Urinary bladder (tissue), 4 donors: ENCODE results near the gene CCDC9B. TPM values are rescaled to one million over a fixed set of nuclear protein-coding genes. Genes with fewer than 3 reads are reported as not detected.

Experiments used
- DNase-seq: peaks from one replicate; pipeline ENCODE4 v3.0.0-alpha.2; 2015; ENCODE audit errors: extremely low spot score
- H3K27ac ChIP-seq: one replicate; pipeline ENCODE4 v1.5.1; 2013; ENCODE audit warnings: low read depth, mild to moderate bottlenecking, moderate library complexity
- H3K36me3 ChIP-seq: one replicate; pipeline ENCODE4 v1.6.1; 2013; ENCODE audit warnings: mild to moderate bottlenecking, moderate library complexity; ENCODE audit not compliant: insufficient read depth
- H3K4me1 ChIP-seq: one replicate; pipeline ENCODE4 v1.6.1; 2013; ENCODE audit warnings: mild to moderate bottlenecking, moderate library complexity; ENCODE audit not compliant: insufficient read depth
- H3K4me3 ChIP-seq: one replicate; pipeline ENCODE4 v1.5.1; 2013; ENCODE audit warnings: low read depth, low read length
- WGBS: extraction: QIAGEN DNeasy Blood & Tissue Kit; methylation state at CpG from one replicate; pipeline ENCODE4 v1.1.7; 2013; 5-methylcytosine and 5-hydroxymethylcytosine counted together
- polyA plus RNA-seq: library from polyadenylated mRNA; stranded (reverse); fragments of 200-250 nt; gene quantifications from one replicate; pipeline ENCODE4 v1.2.3, GENCODE V29; 2013
- total RNA-seq: library from RNA; depleted of rRNA; stranded (reverse); fragments of >200 nt; gene quantifications from one replicate; pipeline ENCODE4 v1.2.3, GENCODE V29; 2014
- donor health status: healthy with polysubstance abuse.
- donor health status: healthy.

The CCDC9B gene
- total and polyA plus RNA-seq, 2 donors, result 10.0 to 42.2 TPM

DNA sequence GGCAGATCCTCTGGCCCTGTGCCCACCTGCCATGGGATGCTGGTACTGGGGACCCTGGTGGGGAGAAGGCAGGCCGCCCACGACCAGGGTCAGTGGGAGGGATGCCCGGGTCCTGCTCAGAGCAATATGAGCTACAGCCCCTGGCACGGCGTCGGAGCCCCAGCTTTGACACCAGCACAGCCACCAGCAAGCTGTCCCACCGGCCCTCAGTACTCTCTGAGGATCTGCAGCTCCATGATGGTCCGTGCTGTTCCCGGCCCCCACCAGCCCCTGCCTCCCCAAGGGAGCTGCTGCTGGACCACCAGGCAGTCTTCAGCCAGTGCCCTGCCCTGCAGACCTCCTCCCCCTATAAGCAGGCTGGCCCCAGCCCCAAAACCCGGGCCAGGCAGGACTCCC is 28.7 kb upstream of the CCDC9B start:
- 87% methylated on average over 10 of the region's 10 CpGs for WGBS
- Histone ChIP-seq H3K36me3 (no peaks in the 10 kb centered on the region), H3K4me3 (no peak overlapping the region), H3K27ac (no peak overlapping the region), H3K4me1 (no peaks in the 10 kb centered on the region)
- DNase-seq, result no peak

- Histone ChIP-seq H3K36me3 (no peaks in the 10 kb centered on the region), H3K4me1 (no peaks in the 10 kb centered on the region), H3K4me3 (no peak overlapping the region), H3K27ac (no peak overlapping the region)
- 96% methylated on average over 24 of the region's 24 CpGs for WGBS
- DNase-seq, result no peak
Measured at GRCh38 chr15:40368719-40369473, 28.2 kb upstream of the CCDC9B start.

GRCh38 chr15:40367686-40368611 is 27.2 kb upstream of the CCDC9B start:
- Histone ChIP-seq H3K36me3 (no peaks in the 10 kb centered on the region), H3K4me1 (no peaks in the 10 kb centered on the region), H3K27ac (no peak overlapping the region), H3K4me3 (peak overlapping the region; percentile 10)
- DNase-seq, result peak; percentile 39
- 13% methylated on average over 91 of the region's 91 CpGs for WGBS

DNA sequence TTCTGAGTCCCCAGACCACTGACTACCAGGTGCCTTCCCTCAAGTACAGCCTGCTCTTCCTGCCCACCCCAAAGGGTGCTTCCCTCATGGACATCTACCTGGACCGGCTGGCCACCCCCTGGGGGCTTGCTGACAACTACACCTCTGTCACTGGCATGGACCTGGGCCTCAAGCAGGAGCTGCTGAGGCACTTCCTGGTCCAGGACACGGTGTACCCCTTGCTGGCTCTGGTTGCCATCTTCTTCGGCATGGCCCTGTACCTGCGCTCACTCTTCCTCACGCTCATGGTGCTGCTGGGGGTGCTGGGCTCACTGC is 26.6 kb upstream of the CCDC9B start:
- H3K4me1 ChIP-seq, result no peaks in the 10 kb centered on the region
- DNase-seq, result no peak
- H3K36me3 ChIP-seq, result no peaks in the 10 kb centered on the region
- WGBS, result 83% methylated on average over 5 of the region's 5 CpGs
- H3K4me3 ChIP-seq, result no peak overlapping the region
- H3K27ac ChIP-seq, result no peak overlapping the region

DNA sequence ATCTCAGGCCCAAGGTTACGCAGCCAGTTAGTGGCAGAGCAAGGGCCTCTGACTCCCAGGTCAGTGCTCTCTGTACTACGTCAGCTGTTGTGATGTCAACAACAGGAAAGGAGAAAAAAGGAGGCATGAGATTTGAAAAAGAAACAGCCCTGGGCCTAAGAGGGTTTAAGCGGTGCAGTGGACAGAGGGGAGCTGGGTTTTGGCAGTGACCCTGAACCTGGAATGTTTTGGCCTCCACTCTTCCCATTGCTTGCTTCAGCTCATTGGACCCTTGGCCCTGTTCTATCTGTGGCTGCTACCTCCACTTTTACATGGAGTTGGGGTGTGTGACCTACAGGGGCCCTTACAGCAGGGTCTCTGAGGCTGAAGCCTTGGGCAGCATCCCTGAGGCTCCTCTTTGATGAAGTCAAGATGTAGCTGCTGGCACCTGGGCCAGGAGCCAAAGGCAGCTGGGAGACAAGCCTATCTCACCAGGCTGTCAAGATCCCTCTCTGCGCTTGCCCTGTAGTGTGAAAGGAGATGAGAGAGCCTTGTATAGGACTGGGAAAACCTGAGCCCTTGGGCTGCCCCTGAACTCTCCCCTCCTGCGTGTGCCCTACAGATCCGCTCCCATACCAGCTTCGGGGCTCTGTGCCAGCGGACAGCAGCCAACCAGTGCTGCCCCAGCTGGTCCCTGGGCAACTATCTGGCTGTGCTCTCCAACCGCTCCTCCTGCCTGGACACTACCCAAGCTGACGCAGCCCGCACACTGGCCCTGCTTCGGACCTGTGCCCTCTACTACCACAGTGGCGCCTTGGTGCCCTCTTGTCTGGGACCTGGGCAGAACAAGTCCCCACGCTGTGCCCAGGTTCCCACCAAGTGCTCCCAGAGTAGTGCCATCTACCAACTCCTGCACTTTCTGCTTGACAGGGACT is 26.0 kb upstream of the CCDC9B start:
- H3K4me1 ChIP-seq, result no peaks in the 10 kb centered on the region
- WGBS, result 75% methylated on average over 14 of the region's 14 CpGs
- DNase-seq, result no peak
- no peaks in the 10 kb centered on the region for H3K36me3 ChIP-seq
- H3K27ac ChIP-seq, result no peak overlapping the region
- no peak overlapping the region for H3K4me3 ChIP-seq

DNA sequence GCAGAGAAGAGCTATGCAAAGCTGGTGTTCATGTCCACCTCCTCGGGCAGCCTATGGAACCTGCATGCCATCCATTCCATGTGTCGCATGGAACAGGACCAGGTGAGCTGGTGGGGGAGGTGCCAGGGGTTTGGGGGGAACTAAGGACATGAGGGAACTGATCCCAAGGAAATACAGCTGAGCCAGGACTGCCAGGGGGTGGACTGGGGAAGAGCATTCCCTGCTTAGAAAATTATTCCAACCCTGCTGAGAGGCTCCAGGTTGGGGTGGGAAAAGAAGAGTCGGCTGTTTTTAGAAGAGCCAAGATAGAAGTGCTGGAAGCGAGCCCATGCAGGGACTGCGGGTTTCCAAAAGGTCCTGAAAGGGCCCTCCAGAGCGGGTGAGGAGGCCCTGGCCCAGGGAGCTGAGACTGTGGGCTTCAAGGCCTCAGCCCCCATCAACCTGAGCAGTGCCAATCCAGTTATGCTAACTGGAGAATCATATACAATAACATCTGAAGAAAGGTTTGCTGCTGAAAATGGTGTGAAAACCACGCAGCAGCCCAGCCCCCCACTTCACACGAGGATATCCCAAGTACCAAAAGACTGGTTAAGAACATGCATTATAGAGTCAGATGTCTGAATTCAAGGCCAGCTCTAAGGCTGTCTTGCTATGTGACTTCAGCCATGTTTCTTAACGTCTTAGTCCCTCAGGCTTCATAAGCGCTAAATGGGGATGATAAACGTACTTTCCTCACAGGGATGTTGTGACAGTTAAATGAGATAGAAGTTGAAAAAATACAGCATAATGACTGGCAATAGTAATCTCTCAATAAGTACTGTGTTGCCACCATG is 25.1 kb upstream of the CCDC9B start:
- no peaks in the 10 kb centered on the region for H3K36me3 ChIP-seq
- no peak overlapping the region for H3K27ac ChIP-seq
- H3K4me1 ChIP-seq, result no peaks in the 10 kb centered on the region
- no peak overlapping the region for H3K4me3 ChIP-seq
- 85% methylated on average over 11 of the region's 11 CpGs for WGBS
- DNase-seq, result no peak

GRCh38 chr15:40365016-40365415 is 24.3 kb upstream of the CCDC9B start:
- no peak for DNase-seq
- no peak overlapping the region for H3K4me3 ChIP-seq
- no peaks in the 10 kb centered on the region for H3K4me1 ChIP-seq
- H3K27ac ChIP-seq, result no peak overlapping the region
- WGBS, result 88% methylated on average over 5 of the region's 5 CpGs
- no peaks in the 10 kb centered on the region for H3K36me3 ChIP-seq

DNA sequence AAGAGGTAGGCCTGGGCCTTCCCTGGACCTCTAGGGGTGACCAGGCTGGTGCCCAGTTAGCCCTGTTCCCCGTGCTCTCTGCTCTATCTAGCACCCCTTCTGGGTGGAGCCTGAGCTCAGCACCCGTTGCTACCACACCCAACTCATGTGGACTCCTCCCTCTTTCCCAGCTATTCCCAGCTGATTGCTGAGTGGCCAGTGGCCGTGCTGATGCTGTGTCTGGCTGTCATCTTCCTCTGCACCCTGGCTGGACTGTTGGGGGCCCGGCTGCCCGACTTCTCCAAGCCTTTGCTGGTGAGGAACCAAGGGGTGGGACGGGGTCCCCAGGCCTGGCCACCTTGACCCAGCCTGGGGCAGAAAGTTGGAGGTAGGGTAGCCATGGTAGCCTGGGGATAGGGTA is 23.5 kb upstream of the CCDC9B start:
- no peak for DNase-seq
- 66% methylated on average over 6 of the region's 6 CpGs for WGBS
- Histone ChIP-seq H3K27ac (no peak overlapping the region), H3K36me3 (no peaks in the 10 kb centered on the region), H3K4me1 (no peaks in the 10 kb centered on the region), H3K4me3 (no peak overlapping the region)

DNA sequence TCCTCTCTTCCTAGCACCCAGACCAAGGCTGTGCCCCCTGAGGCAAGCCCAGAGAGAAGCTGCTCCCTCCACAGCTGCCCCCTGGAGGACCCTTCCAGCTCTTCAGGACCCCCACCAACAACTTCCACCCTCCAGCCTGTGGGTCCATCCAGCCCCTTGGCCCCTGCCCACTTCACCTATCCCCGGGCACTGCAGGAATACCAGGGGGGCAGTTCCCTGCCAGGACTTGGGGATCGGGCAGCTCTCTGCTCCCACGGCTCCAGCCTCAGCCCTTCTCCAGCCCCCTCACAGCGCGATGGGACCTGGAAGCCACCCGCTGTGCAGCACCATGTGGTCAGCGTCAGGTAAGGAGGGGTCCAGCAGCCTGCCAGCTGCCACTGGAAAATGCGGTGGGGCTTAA is 22.9 kb upstream of the CCDC9B start:
- 69% methylated on average over 8 of the region's 8 CpGs for WGBS

GRCh38 chr15:40361640-40362039 is 20.9 kb upstream of the CCDC9B start:
- Histone ChIP-seq H3K4me3 (no peak overlapping the region), H3K4me1 (no peaks in the 10 kb centered on the region), H3K36me3 (no peaks in the 10 kb centered on the region), H3K27ac (no peak overlapping the region)
- DNase-seq, result no peak
- 82% methylated on average over 2 of the region's 2 CpGs for WGBS

More for the DNA sequence above, 22.9 kb upstream of the CCDC9B start:
- Histone ChIP-seq H3K36me3 (no peaks in the 10 kb centered on the region), H3K4me1 (no peaks in the 10 kb centered on the region), H3K27ac (no peak overlapping the region), H3K4me3 (no peak overlapping the region)
- DNase-seq, result no peak

DNA sequence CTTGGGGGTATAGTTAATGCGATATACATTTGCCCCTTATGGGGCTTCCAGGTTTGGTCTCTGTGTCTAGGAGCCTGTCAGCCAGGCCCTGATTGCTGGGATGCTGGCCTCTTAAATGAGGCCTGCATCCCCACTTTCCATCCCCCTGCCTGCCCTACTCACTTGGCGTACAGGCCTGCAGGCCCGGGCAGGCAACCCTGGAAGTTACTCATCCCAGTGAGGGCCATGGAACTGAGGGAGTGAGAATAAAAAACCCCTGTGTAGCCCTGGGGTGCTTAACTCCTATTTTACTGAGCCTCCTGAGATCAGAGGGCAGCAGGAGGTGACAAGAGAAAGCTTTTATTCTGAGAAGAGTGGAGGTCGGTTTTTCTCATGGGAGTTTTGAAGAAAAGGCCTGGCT is 19.3 kb upstream of the CCDC9B start:
- DNase-seq, result no peak
- Histone ChIP-seq H3K4me3 (no peak overlapping the region), H3K27ac (no peak overlapping the region), H3K4me1 (no peaks in the 10 kb centered on the region), H3K36me3 (no peaks in the 10 kb centered on the region)
- 91% methylated on average over 4 of the region's 4 CpGs for WGBS

DNA sequence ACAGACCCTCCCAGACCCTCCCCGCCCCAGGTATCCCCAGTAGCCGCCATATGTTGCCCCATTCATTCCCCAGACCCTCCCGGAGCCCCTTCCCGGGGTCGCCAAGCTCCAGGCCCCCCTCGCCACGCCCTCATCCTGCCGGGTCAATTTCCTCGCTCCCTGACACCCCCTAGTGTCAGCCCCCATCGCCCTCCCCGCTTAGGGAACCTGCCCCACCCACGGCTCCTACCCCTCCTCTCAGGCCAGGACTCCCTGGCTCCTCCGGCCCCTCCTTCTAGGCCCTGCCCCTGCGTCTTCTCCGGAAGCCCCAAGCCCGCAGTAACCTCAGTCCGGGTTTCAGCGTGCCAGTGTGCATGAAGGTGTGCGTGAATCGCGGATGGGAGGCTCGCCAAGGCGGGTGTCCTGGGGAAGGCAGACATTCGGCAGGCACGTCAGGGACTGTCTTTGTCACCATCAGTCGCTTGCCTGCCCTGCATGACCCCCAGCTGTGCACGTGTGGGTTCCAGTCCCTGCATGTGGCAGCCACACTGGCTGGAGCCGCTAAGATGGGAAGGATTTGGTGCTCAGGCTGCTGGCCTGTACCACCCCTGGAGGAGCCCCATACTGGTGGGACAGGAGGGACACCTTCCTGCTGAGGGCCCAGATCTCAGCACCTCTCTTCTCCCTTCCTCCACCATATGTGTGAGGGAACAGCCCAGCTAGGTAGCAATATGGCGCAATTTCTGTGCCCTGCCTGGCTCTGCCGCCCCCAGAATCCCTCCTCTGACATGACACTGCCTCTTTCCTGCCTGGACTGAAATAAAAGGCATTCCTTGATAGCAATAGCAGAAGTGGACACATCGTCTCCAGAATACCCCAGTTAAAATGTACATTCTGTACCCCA is 18.0 kb upstream of the CCDC9B start:
- Histone ChIP-seq H3K4me1 (no peaks in the 10 kb centered on the region), H3K36me3 (no peaks in the 10 kb centered on the region), H3K4me3 (peak overlapping the region; percentile 52), H3K27ac (no peak overlapping the region)
- no peak for DNase-seq
- WGBS, result 11% methylated on average over 31 of the region's 31 CpGs
